HG03066 (cell line): ENCODE measurements around the gene CHST13.
"Not testable (repeated sequence)": the region's sequence is repeated elsewhere in the genome, so short reads cannot be mapped to it uniquely, and the experiment has no call there.

ENCODE experiments used
- ATAC-seq: cut with Tn5 transposase; IDR thresholded peaks from one replicate; pipeline ENCODE4 v1.9.1; 2021; ENCODE audit warnings: low read depth; ENCODE audit not compliant: unreplicated experiment

The CHST13 gene

GRCh38 chr3:126524429-126524988 lies 554 bp downstream of the CHST13 start:
- ATAC-seq = no peak

- no peak for ATAC-seq
Measured at GRCh38 chr3:126525091-126525852, 1.3 kb downstream of the CHST13 start.

- ATAC-seq = no peak
Measured at GRCh38 chr3:126525853-126526667, 2.1 kb downstream of the CHST13 start.

- no peak for ATAC-seq
Measured at GRCh38 chr3:126526668-126527005, 2.7 kb downstream of the CHST13 start.

GRCh38 chr3:126527006-126527405 lies 3.1 kb downstream of the CHST13 start:
- no peak for ATAC-seq

GRCh38 chr3:126527455-126528211 lies 3.7 kb downstream of the CHST13 start:
- no peak for ATAC-seq

GRCh38 chr3:126528419-126528799 lies 4.5 kb downstream of the CHST13 start:
- no peak for ATAC-seq

- no peak for ATAC-seq
Measured at GRCh38 chr3:126528800-126529541, 5.0 kb downstream of the CHST13 start.

GRCh38 chr3:126529585-126530170 lies 5.7 kb downstream of the CHST13 start:
- ATAC-seq = no peak

GRCh38 chr3:126530171-126531050 lies 6.5 kb downstream of the CHST13 start:
- no peak for ATAC-seq

GRCh38 chr3:126531051-126531330 lies 7.0 kb downstream of the CHST13 start:
- no peak for ATAC-seq

GRCh38 chr3:126533506-126533905 lies 9.6 kb downstream of the CHST13 start:
- no peak for ATAC-seq

GRCh38 chr3:126534716-126535115 lies 10.8 kb downstream of the CHST13 start:
- not testable (repeated sequence) for ATAC-seq

- no peak for ATAC-seq
Measured at GRCh38 chr3:126535636-126536035, 11.7 kb downstream of the CHST13 start.

- ATAC-seq = no peak
Measured at GRCh38 chr3:126536126-126536525, 12.2 kb downstream of the CHST13 start.

GRCh38 chr3:126537116-126537729 lies 13.3 kb downstream of the CHST13 start:
- no peak for ATAC-seq

GRCh38 chr3:126537730-126538281 lies 13.9 kb downstream of the CHST13 start:
- ATAC-seq = no peak

GRCh38 chr3:126538316-126538715 lies 14.4 kb downstream of the CHST13 start:
- no peak for ATAC-seq
